ENCODE data around the gene PTPRQ.
"Not testable (repeated sequence)": the region's sequence is repeated elsewhere in the genome, so short reads cannot be mapped to it uniquely, and the experiment has no call there.

PTPRQ gene

GRCh38 chr12:80643961-80644360 lies 199.9 kb downstream of the PTPRQ start:
- no peak for DNase-seq (ENCODE audit: low spot score)

- DNase-seq (ENCODE audit: low spot score), result peak; percentile 62
Measured at GRCh38 chr12:80648881-80649280, 204.8 kb downstream of the PTPRQ start.

- no peak for DNase-seq (ENCODE audit: low spot score)
Measured at GRCh38 chr12:80655751-80656150, 211.7 kb downstream of the PTPRQ start.

- DNase-seq (ENCODE audit: low spot score), result no peak
Measured at GRCh38 chr12:80659512-80660063, 215.6 kb downstream of the PTPRQ start.

- no peak for DNase-seq (ENCODE audit: low spot score)
Measured at GRCh38 chr12:80662586-80662985, 218.6 kb downstream of the PTPRQ start.

GRCh38 chr12:80670214-80670613 lies 226.2 kb downstream of the PTPRQ start:
- DNase-seq (ENCODE audit: low spot score), result no peak

GRCh38 chr12:80676042-80676636 lies 232.1 kb downstream of the PTPRQ start:
- not testable (repeated sequence) for DNase-seq (ENCODE audit: low spot score)

- no peak for DNase-seq (ENCODE audit: low spot score)
Measured at GRCh38 chr12:80676856-80677255, 232.8 kb downstream of the PTPRQ start.

GRCh38 chr12:80677994-80678393 lies 234.0 kb downstream of the PTPRQ start:
- DNase-seq (ENCODE audit: low spot score), result no peak

- no peak for DNase-seq (ENCODE audit: low spot score)
Measured at GRCh38 chr12:80679346-80680131, 235.5 kb downstream of the PTPRQ start.

- no peak for DNase-seq (ENCODE audit: low spot score)
Measured at GRCh38 chr12:80681287-80681686, 237.3 kb downstream of the PTPRQ start.

GRCh38 chr12:80681786-80682185 lies 237.8 kb downstream of the PTPRQ start:
- no peak for DNase-seq (ENCODE audit: low spot score)

- DNase-seq (ENCODE audit: low spot score), result no peak
Measured at GRCh38 chr12:80684077-80684495, 240.1 kb downstream of the PTPRQ start.

- DNase-seq (ENCODE audit: low spot score), result no peak
Measured at GRCh38 chr12:80690090-80690489, 246.1 kb downstream of the PTPRQ start.

- DNase-seq (ENCODE audit: low spot score), result no peak
Measured at GRCh38 chr12:80690513-80690912, 246.5 kb downstream of the PTPRQ start.

- DNase-seq (ENCODE audit: low spot score), result no peak
Measured at GRCh38 chr12:80692114-80692513, 248.1 kb downstream of the PTPRQ start.

- DNase-seq (ENCODE audit: low spot score), result no peak
Measured at GRCh38 chr12:80697270-80697887, 253.3 kb downstream of the PTPRQ start.

- no peak for DNase-seq (ENCODE audit: low spot score)
Measured at GRCh38 chr12:80698256-80698655, 254.2 kb downstream of the PTPRQ start.

- no peak for DNase-seq (ENCODE audit: low spot score)
Measured at GRCh38 chr12:80698847-80699542, 255.0 kb downstream of the PTPRQ start.

GRCh38 chr12:80700327-80700726 lies 256.3 kb downstream of the PTPRQ start:
- DNase-seq (ENCODE audit: low spot score), result no peak

GRCh38 chr12:80701388-80701787 lies 257.4 kb downstream of the PTPRQ start:
- no peak for DNase-seq (ENCODE audit: low spot score)
